Fibroblast of pulmonary artery (primary cell): ENCODE measurements around the gene CMTM2.

Experiments
- DNase-seq: peaks from one replicate; pipeline ENCODE4 v3.0.0-alpha.2; 2010; ENCODE audit warnings: low read depth
- H3K4me3 ChIP-seq: replicated peaks from 2 replicates; pipeline ENCODE4 v1.5.1; 2011; ENCODE audit warnings: low read depth, mild to moderate bottlenecking, control low read depth, low read length, moderate library complexity
- CTCF ChIP-seq: IDR thresholded peaks from 2 replicates; pipeline ENCODE4 v1.5.1; 2011; ENCODE audit warnings: mild to moderate bottlenecking, control low read depth, low read length, inconsistent platforms; ENCODE audit errors: missing control alignments

CMTM2 gene

GRCh38 chr16:66539623-66540469 lies 39.4 kb upstream of the CMTM2 start:
- DNase-seq = no peak
- no peak overlapping the region for H3K4me3 ChIP-seq
- TF ChIP-seq CTCF = no peak

DNA sequence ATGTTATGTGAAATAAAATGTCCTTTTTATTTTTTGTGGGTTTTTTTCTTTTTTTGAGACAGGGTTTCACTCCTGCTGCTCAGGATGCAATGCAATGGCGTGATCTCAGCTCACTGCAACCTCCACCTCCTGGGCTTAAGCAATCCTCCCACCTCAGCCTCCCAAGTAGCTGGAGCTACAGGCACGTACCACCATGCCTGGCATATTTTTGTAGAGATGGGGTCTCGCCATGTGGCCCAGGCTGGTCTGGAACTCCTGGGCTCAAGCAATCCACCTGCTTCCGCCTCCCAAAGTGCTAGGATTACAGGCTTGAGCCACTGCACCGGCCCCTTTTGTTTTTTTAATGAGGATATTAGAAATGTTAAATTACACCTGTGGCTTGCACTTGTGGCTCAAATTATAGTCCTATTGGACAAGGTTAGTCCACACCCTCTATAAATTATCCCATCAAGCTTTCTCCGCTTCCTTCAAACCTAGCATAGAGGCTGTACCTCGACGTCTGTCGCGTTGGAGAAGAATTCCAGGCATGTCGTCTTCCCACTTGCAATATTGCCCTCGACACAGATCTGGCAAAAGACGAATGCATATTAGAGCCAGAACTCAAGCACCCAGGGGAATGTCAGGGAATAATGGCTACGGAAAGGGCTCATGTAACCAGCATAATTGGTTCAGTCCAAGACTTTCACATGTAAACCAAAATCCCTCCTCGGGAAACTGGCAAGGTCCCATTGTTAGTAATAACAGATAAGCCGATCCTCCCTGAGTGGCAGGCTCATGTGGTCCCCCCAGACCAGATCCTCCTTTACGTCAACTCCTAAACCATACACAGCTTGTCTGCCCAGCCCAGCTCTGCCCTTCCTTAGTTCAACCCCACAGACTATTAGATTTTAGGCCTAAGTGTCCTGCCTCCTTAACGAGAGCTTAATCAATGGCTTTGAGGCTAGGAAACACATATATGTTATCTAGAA lies 37.6 kb upstream of the CMTM2 start:
- no peak for TF ChIP-seq CTCF
- no peak for DNase-seq
- H3K4me3 ChIP-seq = no peak overlapping the region

DNA sequence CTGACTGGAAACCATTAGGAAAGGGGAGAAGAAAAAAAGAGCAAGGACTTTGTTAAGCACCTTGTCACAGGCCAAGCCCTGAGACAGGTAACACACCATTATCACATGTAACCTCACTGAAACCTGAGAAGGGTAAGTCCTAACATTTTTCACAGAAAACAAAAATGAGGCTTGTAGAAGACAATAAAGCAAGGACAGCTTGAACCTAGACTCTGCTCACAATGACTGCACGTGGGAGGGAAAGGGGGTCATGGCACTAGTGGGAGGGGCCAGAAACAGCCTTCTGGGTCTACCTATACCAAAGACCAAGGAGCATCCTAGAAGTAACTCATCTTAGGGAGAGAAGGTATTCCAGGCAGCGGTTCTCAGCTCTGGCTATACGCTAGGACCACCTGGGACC lies 36.9 kb upstream of the CMTM2 start:
- TF ChIP-seq CTCF = no peak
- DNase-seq = no peak

DNA sequence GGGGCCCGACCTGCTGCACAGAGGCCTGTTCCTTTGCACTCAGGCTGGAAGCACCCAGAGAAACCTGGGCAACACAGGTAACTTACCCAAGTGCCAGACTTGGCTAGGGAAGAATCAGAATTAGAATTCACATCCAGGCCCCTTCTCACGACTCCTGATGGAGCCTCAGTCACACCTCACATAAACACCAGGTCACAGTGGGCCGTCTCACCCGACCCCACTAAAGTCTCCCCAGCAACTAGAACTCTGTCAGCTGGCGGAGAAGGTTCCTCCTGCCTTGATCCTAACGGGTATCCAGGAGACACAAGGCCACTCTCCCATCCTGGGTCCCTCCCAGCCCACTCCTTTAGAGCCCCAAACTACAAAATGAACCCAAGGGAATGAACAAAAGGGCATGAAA lies 35.7 kb upstream of the CMTM2 start:
- DNase-seq = no peak
- no peak for TF ChIP-seq CTCF
- no peak overlapping the region for H3K4me3 ChIP-seq

More for the DNA sequence above, 36.9 kb upstream of the CMTM2 start:
- no peak overlapping the region for H3K4me3 ChIP-seq

- TF ChIP-seq CTCF = no peak
- H3K4me3 ChIP-seq = no peak overlapping the region
- DNase-seq = no peak
These were observed 35.1 kb upstream of the CMTM2 start for GRCh38 chr16:66544016-66544757.

- DNase-seq = no peak
- no peak for TF ChIP-seq CTCF
- no peak overlapping the region for H3K4me3 ChIP-seq
These were observed 31.9 kb upstream of the CMTM2 start for GRCh38 chr16:66547101-66547989.
